ENCODE data around the gene KRT32. TPM values are rescaled to one million over a fixed set of nuclear protein-coding genes. Genes with fewer than 3 reads are reported as not detected.

The KRT32 gene
- total and polyA plus RNA-seq, 10 donors: not detected

GRCh38 chr17:41492351-41492750 is 25.2 kb upstream of the KRT32 start:
- WGBS, 5 donors: 32 to 68% (median 49%) methylated on average over 5 to 6 of the region's 6 CpGs
- H3K4me1 ChIP-seq: peaks cover 0 to 41% (median 20%) of the 10 kb centered on the region in 6 donors
- H3K4me3 ChIP-seq: no peak overlapping the region
- peaks cover 0 to 7% (median 0%) of the 10 kb centered on the region in 7 donors for H3K27me3 ChIP-seq (replicated peaks in 1 of 7)
- intact Hi-C loops (cut with DNase I; ENCODE audit: low total_unique reads): no loop called here
- no peaks in the 10 kb centered on the region for H3K36me3 ChIP-seq
- no peak for DNase-seq
- peak in 1 of 3 donors; percentile 45 for TF ChIP-seq POLR2AphosphoS5 (IDR thresholded peaks at IDR 0.05)
- TF ChIP-seq, protein P1, sequence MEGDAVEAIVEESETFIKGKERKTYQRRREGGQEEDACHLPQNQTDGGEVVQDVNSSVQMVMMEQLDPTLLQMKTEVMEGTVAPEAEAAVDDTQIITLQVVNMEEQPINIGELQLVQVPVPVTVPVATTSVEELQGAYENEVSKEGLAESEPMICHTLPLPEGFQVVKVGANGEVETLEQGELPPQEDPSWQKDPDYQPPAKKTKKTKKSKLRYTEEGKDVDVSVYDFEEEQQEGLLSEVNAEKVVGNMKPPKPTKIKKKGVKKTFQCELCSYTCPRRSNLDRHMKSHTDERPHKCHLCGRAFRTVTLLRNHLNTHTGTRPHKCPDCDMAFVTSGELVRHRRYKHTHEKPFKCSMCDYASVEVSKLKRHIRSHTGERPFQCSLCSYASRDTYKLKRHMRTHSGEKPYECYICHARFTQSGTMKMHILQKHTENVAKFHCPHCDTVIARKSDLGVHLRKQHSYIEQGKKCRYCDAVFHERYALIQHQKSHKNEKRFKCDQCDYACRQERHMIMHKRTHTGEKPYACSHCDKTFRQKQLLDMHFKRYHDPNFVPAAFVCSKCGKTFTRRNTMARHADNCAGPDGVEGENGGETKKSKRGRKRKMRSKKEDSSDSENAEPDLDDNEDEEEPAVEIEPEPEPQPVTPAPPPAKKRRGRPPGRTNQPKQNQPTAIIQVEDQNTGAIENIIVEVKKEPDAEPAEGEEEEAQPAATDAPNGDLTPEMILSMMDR (IDR thresholded peaks at IDR 0.05 in 8 of 11, conservative IDR thresholded peaks at IDR 0.05 in 3 of 11): no peak
- no peaks in the 10 kb centered on the region for H3K9me3 ChIP-seq
- peak overlapping the region in 6 of 8 donors; percentile 18 to 67 (median 56) for H3K27ac ChIP-seq

GRCh38 chr17:41491476-41491875 is 24.3 kb upstream of the KRT32 start:
- Histone ChIP-seq H3K36me3 (no peaks in the 10 kb centered on the region), H3K27ac (peak overlapping the region in 2 of 8 donors; percentile 48 to 67), H3K27me3 (replicated peaks in 1 of 7) (peaks cover 0 to 14% (median 0%) of the 10 kb centered on the region in 7 donors), H3K4me3 (no peak overlapping the region), H3K9me3 (no peaks in the 10 kb centered on the region), H3K4me1 (peaks cover 0 to 32% (median 14%) of the 10 kb centered on the region in 6 donors)
- intact Hi-C loops (cut with DNase I; ENCODE audit: low total_unique reads): no loop called here
- no peak for DNase-seq
- 68 to 83% (median 72%) methylated on average over 2 of the region's 2 CpGs for WGBS, 5 donors
- TF ChIP-seq POLR2AphosphoS5 (IDR thresholded peaks at IDR 0.05): no peak
- TF ChIP-seq, protein P1 (IDR thresholded peaks at IDR 0.05 in 8 of 11, conservative IDR thresholded peaks at IDR 0.05 in 3 of 11): no peak
- no peak for TF ChIP-seq POLR2A (IDR thresholded peaks at IDR 0.05)

- H3K27ac ChIP-seq: peak overlapping the region in 3 of 8 donors; percentile 4 to 54 (median 48)
- 57 to 70% (median 66%) methylated on average over 10 of the region's 10 CpGs for WGBS, 5 donors
- intact Hi-C loops (cut with DNase I; ENCODE audit: low total_unique reads): no loop called here
Measured at GRCh38 chr17:41490000-41490990, 23.1 kb upstream of the KRT32 start.

More at GRCh38 chr17:41490000-41490990, 23.1 kb upstream of the KRT32 start:
- H3K4me3 ChIP-seq: no peak overlapping the region
- DNase-seq: no peak
- no peaks in the 10 kb centered on the region for H3K9me3 ChIP-seq
- H3K27me3 ChIP-seq (replicated peaks in 1 of 7): peaks cover 0 to 19% (median 0%) of the 10 kb centered on the region in 7 donors
- H3K36me3 ChIP-seq: no peaks in the 10 kb centered on the region
- H3K4me1 ChIP-seq: peaks cover 0 to 27% (median 12%) of the 10 kb centered on the region in 6 donors
- TF ChIP-seq, protein P1 (IDR thresholded peaks at IDR 0.05 in 8 of 11, conservative IDR thresholded peaks at IDR 0.05 in 3 of 11): no peak
- TF ChIP-seq POLR2A (IDR thresholded peaks at IDR 0.05) (no peak), POLR2AphosphoS5 (IDR thresholded peaks at IDR 0.05) (no peak)
